Activated naive CD8-positive, alpha-beta T cell treated with anti-CD3 and anti-CD28 coated beads, Interleukin-2, amount 10 ng/mL, durations not matched to agents 7 days and 5 days (primary cell): Measurements from ENCODE around the gene DUS3L. TPM values are rescaled to one million over a fixed set of nuclear protein-coding genes. Genes with fewer than 3 reads are reported as not detected.
"Not testable (repeated sequence)": the region's sequence is repeated elsewhere in the genome, so short reads cannot be mapped to it uniquely, and the experiment has no call there.

Experiments
- ATAC-seq: fragments of 150-1000 bp; cut with Tn5 transposase; one replicate; pipeline ENCODE4 v1.10.0; 2021; ENCODE audit warnings: low read depth, moderate library complexity
- POLR2A ChIA-PET: fragments of 350-600 bp; sonication (Branson Sonifier 250); formaldehyde crosslinking; loops from one replicate; lab custom pipeline; 2021; ENCODE audit warnings: antibody characterized with exemption; lab: Charles Lee
- DNase-seq: peaks from one replicate; pipeline ENCODE4 v3.0.0; 2021
- H3K27ac Mint-ChIP-seq: one replicate; pipeline ENCODE4 v1.8.0; 2022; ENCODE audit warnings: mild to moderate bottlenecking, mixed read lengths
- H3K27me3 Mint-ChIP-seq: one replicate; pipeline ENCODE4 v1.8.0; 2022; ENCODE audit warnings: mild to moderate bottlenecking, moderate library complexity, mixed read lengths
- H3K36me3 Mint-ChIP-seq: one replicate; pipeline ENCODE4 v1.8.0; 2021; ENCODE audit warnings: mild to moderate bottlenecking, mixed read lengths
- H3K4me1 Mint-ChIP-seq: one replicate; pipeline ENCODE4 v1.8.0; 2021; ENCODE audit warnings: mixed read lengths
- H3K4me3 Mint-ChIP-seq: one replicate; pipeline ENCODE4 v1.8.0; 2022; ENCODE audit warnings: mild to moderate bottlenecking, moderate library complexity, mixed read lengths
- H3K9me3 Mint-ChIP-seq: one replicate; pipeline ENCODE4 v1.8.0; 2021; ENCODE audit warnings: mixed read lengths
- total RNA-seq, 2 experiments: library from RNA; stranded (reverse); gene quantifications; one replicate each; pipeline ENCODE4 v1.2.3, GENCODE V29; 2021

The DUS3L gene
- total RNA-seq, 2 experiments from 2014 or later, result 61.0 to 62.1 TPM

DNA sequence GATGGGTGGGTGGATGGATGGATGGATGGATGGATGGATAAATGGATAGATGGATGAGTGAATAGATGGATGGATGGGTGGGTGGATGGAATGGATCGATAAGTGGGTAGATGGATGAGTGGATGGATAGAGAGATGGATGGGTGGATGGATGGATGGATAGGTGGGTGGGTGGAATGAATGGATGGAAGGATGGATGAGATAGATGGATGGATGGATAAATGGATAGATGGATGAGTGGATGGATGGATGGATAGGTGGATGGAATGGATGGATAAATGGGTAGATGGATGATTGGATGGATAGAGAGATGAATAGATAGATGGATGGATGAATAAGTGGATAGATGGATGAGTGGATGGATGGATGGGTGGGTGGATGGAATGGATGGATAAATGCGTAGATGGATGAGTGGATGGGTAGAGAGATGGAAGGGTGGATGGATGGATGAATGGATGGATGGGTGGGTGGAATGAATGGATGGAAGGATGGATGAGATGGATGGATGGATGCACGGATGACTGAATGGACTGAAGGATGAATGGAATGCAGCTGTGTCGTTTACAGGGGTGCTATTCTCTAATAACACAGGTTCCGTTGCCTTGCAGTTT lies 28.2 kb downstream of the DUS3L start:
- POLR2A ChIA-PET, result no interaction called here
- no peak overlapping the region for H3K4me3 Mint-ChIP-seq
- H3K27ac Mint-ChIP-seq, result no peak overlapping the region
- H3K9me3 Mint-ChIP-seq, result peaks cover 4% of the 10 kb centered on the region
- no peak for DNase-seq
- H3K4me1 Mint-ChIP-seq, result no peaks in the 10 kb centered on the region
- ATAC-seq, result no peak
- no peaks in the 10 kb centered on the region for H3K36me3 Mint-ChIP-seq
- H3K27me3 Mint-ChIP-seq, result peaks cover 2% of the 10 kb centered on the region

DNA sequence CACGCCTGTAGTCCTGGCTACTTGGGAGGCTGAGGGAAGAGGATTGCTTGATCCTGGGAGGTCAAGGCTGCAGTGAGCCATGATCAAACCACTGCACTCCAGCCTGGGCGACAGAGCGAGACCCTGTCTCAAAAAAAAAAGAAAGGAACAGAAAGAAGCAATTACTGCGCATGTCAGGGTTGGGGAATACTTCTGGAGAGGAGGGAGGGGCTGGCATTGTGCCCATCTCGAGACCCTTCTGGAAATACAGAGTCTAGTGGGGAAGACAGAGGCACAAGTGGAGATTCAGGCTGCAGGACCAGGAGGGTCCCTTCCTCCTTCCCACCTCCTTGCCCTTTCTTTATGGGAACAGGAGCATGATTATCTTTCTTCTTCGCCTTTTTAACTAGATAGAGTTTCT lies 37.2 kb downstream of the DUS3L start:
- POLR2A ChIA-PET, result no interaction called here
- Mint-ChIP-seq H3K4me3 (no peak overlapping the region), H3K36me3 (no peaks in the 10 kb centered on the region), H3K9me3 (no peaks in the 10 kb centered on the region), H3K27me3 (peaks cover 4% of the 10 kb centered on the region), H3K4me1 (peaks cover 1% of the 10 kb centered on the region), H3K27ac (no peak overlapping the region)
- ATAC-seq (no peak), DNase-seq (no peak)

DNA sequence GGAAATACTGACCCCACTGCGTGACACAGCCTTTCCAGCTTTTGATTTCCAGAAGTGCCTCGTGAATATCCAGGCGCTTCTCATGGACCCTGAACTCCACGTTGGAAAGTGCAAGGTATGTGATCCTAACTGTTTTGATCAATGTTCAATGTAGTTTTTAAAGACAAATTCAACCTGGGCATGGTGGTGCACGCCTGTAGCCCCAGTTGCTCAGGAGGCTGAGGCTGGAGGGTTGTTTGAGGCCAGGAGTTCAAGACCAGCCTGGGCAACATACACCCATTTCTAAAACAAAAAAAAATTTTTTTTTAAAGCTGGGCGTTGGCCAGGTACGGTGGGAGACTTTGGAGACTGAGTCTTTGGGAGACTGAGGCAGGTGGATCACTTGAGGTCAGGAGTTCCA lies 39.3 kb downstream of the DUS3L start:
- Mint-ChIP-seq H3K27me3 (peaks cover 2% of the 10 kb centered on the region), H3K27ac (no peak overlapping the region), H3K9me3 (no peaks in the 10 kb centered on the region), H3K4me1 (peaks cover 1% of the 10 kb centered on the region), H3K36me3 (no peaks in the 10 kb centered on the region), H3K4me3 (no peak overlapping the region)
- DNase-seq (no peak), ATAC-seq (no peak)
- POLR2A ChIA-PET, result interaction anchor here (0.7 kb wide), 1 partner anchor 72 kb away, joined by 7 read pairs; no protein-coding TSS in a partner anchor

GRCh38 chr19:5749505-5749904 lies 41.5 kb downstream of the DUS3L start:
- POLR2A ChIA-PET, result no interaction called here
- H3K36me3 Mint-ChIP-seq, result no peaks in the 10 kb centered on the region
- DNase-seq, result no peak
- H3K27me3 Mint-ChIP-seq, result peaks cover 2% of the 10 kb centered on the region
- H3K9me3 Mint-ChIP-seq, result no peaks in the 10 kb centered on the region
- H3K4me1 Mint-ChIP-seq, result peaks cover 1% of the 10 kb centered on the region
- no peak overlapping the region for H3K27ac Mint-ChIP-seq
- H3K4me3 Mint-ChIP-seq, result no peak overlapping the region
- no peak for ATAC-seq

DNA sequence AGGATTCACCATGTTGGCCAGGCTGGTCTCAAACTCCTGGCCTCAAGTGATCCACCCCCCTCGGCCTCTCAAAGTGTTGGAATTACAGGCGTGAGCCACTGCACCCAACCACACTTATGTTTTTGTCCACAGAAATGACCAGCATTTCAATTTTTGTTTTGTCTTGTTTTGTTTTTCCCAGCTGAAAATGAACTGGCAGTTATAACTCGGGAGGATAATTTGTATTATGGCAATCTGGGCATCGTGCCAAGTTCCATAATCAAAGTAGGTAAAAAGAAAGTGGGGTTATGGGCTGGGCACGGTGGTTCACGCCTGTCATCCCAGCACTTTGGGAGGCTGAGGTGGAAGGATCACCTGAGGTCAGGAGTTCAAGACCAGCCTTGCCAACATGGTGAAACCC lies 42.0 kb downstream of the DUS3L start:
- not testable (repeated sequence) for H3K27me3 Mint-ChIP-seq, H3K4me1 Mint-ChIP-seq, H3K36me3 Mint-ChIP-seq, DNase-seq, H3K9me3 Mint-ChIP-seq, H3K4me3 Mint-ChIP-seq, ATAC-seq, H3K27ac Mint-ChIP-seq
- POLR2A ChIA-PET, result interaction anchor here (0.6 kb wide), 1 partner anchor 48 kb away, joined by 5 read pairs; no protein-coding TSS in a partner anchor

DNA sequence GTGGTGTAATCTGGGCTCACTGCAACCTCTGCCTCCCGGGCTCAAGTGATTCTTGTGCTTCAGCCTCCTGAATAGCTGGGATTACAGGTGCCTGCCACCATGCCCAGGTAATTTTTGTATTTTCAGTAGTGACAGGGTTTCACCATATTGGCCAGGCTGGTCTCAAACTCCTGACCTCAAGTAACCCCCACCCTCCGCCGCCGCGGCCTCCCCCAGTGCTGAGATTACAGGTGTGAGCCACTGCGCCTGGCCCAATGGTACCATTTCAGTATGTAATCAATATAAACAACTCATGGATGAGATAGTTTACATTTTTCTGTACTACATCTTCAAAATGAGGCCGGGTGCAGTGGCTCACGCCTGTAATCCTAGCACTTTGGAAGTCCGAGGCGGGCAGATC lies 46.0 kb downstream of the DUS3L start:
- ATAC-seq, H3K36me3 Mint-ChIP-seq, H3K4me3 Mint-ChIP-seq, H3K9me3 Mint-ChIP-seq, H3K27me3 Mint-ChIP-seq, DNase-seq, POLR2A ChIA-PET, H3K4me1 Mint-ChIP-seq, H3K27ac Mint-ChIP-seq: not testable (repeated sequence)

DNA sequence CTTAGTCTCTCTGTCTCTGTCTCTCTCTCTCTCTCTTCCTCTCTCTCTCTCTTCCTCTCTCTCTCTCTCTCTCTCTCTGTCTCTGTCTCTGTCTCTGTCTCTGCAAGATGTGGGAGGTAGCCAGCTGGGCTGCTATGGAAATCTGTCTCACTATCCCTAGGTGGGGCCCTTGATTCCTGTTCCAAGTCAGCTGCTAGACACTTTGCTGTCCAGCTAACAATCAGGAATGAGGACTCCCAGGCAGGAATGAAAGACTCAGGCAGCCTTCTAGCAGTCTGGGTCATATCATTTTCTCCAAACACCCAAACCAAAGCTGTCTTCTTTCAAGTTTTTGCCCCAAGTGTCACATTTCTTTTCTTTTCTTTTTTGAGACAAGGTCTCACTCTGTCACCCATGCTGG lies 47.3 kb downstream of the DUS3L start:
- POLR2A ChIA-PET, result no interaction called here
- H3K27me3 Mint-ChIP-seq, result no peaks in the 10 kb centered on the region
- no peaks in the 10 kb centered on the region for H3K9me3 Mint-ChIP-seq
- H3K4me1 Mint-ChIP-seq, result no peaks in the 10 kb centered on the region
- no peaks in the 10 kb centered on the region for H3K36me3 Mint-ChIP-seq
- H3K27ac Mint-ChIP-seq, result no peak overlapping the region
- no peak overlapping the region for H3K4me3 Mint-ChIP-seq
- DNase-seq (no peak), ATAC-seq (no peak)

DNA sequence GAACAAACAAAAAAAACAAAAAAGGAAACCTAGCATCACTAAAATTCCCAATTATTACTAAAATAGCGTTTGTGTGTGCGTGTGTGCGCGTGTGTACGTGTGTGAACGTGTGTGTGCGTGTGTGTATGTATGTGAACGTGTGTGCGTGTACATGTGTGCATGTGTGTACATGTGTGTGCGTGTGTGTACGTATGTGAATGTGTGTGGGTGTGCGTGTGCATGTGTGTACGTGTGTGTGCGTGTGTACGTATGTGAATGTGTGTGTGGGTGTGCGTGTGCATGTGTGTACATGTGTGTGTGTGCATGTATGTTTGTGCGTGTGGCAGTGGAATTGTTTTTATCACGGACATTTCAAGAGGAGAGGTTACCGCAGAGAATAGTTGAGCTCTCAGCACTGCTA lies 48.9 kb downstream of the DUS3L start:
- POLR2A ChIA-PET, result no interaction called here
- H3K27ac Mint-ChIP-seq, result no peak overlapping the region
- DNase-seq (no peak), ATAC-seq (no peak)
- H3K4me1 Mint-ChIP-seq, result no peaks in the 10 kb centered on the region
- no peaks in the 10 kb centered on the region for H3K36me3 Mint-ChIP-seq
- no peaks in the 10 kb centered on the region for H3K9me3 Mint-ChIP-seq
- no peak overlapping the region for H3K4me3 Mint-ChIP-seq
- no peaks in the 10 kb centered on the region for H3K27me3 Mint-ChIP-seq

DNA sequence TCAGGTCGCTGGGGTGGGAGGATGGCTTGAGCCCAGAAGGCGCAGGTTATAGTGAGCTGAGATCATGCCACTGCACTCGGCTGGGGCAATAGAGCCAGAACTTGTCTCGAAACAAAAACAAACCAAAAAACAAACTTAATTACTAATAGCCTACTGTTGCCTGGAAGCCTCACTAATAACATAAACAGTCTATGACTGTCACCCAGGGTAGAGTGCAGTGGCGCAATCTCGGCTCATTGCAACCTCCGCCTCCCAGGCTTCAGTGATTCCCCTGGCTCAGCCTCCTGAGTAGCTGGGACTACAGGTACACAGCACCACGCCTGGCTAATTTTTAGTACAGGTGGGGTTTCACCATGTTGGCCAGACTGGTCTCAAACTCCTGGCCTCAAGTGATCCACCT lies 52.5 kb downstream of the DUS3L start:
- no peak overlapping the region for H3K4me3 Mint-ChIP-seq
- POLR2A ChIA-PET, result no interaction called here
- no peaks in the 10 kb centered on the region for H3K9me3 Mint-ChIP-seq
- H3K27me3 Mint-ChIP-seq, result peaks cover 3% of the 10 kb centered on the region
- no peak overlapping the region for H3K27ac Mint-ChIP-seq
- H3K36me3 Mint-ChIP-seq, result no peaks in the 10 kb centered on the region
- no peak for ATAC-seq
- no peak for DNase-seq
- H3K4me1 Mint-ChIP-seq, result no peaks in the 10 kb centered on the region

Other genes with a start within 250 kb of the DUS3L start
- under 1 TPM; 0.99 to 1.00 TPM for gene TINCR, start 223.2 kb downstream of the DUS3L start, total RNA-seq
- 100 to 1,000 TPM; 131 to 140 TPM for gene SAFB2, start 168.4 kb downstream of the DUS3L start, total RNA-seq
- gene SAFB, start 168.1 kb downstream of the DUS3L start, total RNA-seq, result 100 to 1,000 TPM; 144 to 147 TPM
- 10 to 100 TPM; 42.6 to 44.1 TPM for gene MICOS13, start 110.6 kb downstream of the DUS3L start, total RNA-seq
- 1 to 10 TPM; 2.2 to 4.1 TPM for gene HSD11B1L, start 110.1 kb downstream of the DUS3L start, total RNA-seq
- 1,000 to 10,000 TPM; 1,119 to 1,147 TPM for gene RPL36, start 100.9 kb downstream of the DUS3L start, total RNA-seq
- 100 to 1,000 TPM; 112 to 120 TPM for gene LONP1, start 71.0 kb downstream of the DUS3L start, total RNA-seq
- gene CATSPERD, start 70.5 kb downstream of the DUS3L start, total RNA-seq, result not detected
- 1 to 10 TPM; 3.8 to 4.4 TPM for gene PRR22, start 6.4 kb downstream of the DUS3L start, total RNA-seq
- under 1 TPM; 0.36 to 0.45 TPM for gene NRTN, start 13.9 kb upstream of the DUS3L start, total RNA-seq
- gene FUT6, start 48.5 kb upstream of the DUS3L start, total RNA-seq, result under 1 TPM; 0.75 to 0.91 TPM
- gene FUT3, start 60.3 kb upstream of the DUS3L start, total RNA-seq, result not detected
- under 1 TPM; 0.23 to 0.30 TPM for gene FUT5, start 79.4 kb upstream of the DUS3L start, total RNA-seq
- gene NDUFA11, start 112.6 kb upstream of the DUS3L start, total RNA-seq, result 100 to 1,000 TPM; 187 to 193 TPM
- 10 to 100 TPM; 15.6 to 17.5 TPM for gene VMAC, start 113.7 kb upstream of the DUS3L start, total RNA-seq
- gene CAPS, start 123.1 kb upstream of the DUS3L start, total RNA-seq, result 10 to 100 TPM; 25.0 to 28.8 TPM
- 100 to 1,000 TPM; 104 to 108 TPM for gene RANBP3, start 187.0 kb upstream of the DUS3L start, total RNA-seq